PC-9 (cell line): ENCODE measurements around the gene ZNF423. TPM values are rescaled to one million over a fixed set of nuclear protein-coding genes. Genes with fewer than 3 reads are reported as not detected.

Source experiments
- BruUV-seq: library from RNA; stranded (reverse); fragments of 400-500 nt; replicated peaks from 2 replicates; lab custom pipeline; 2021; lab: Mats Ljungman, UMichigan
- CTCF ChIA-PET: fragments of 300-600 bp; sonication (Branson Sonifier 250); formaldehyde crosslinking; loops from one replicate; lab custom pipeline; 2022; ENCODE audit warnings: antibody characterized with exemption; lab: Charles Lee
- POLR2A ChIA-PET: fragments of 300-600 bp; sonication (Branson Sonifier 250); formaldehyde crosslinking; loops from one replicate; lab custom pipeline; 2022; ENCODE audit warnings: antibody characterized with exemption; ENCODE audit not compliant: unreplicated experiment; lab: Charles Lee
- DNase-seq, 2 experiments: peaks; one replicate each; pipeline versions ENCODE4 v3.0.0 to v3.0.0-alpha.2; 2015 to 2022; ENCODE audit warnings: mixed read lengths in 1 of 2
- H2AFZ ChIP-seq: fragments of 200-600 bp; sonication (generic); 2 replicates; pipeline ENCODE4 v1.8.1; 2017; ENCODE audit warnings: antibody characterized with exemption
- H3F3A ChIP-seq: fragments of 200-600 bp; sonication (generic); 2 replicates; pipeline ENCODE4 v1.8.1; 2017; ENCODE audit warnings: antibody characterized with exemption, mild to moderate bottlenecking, low read depth; ENCODE audit not compliant: insufficient read depth
- H3K27ac ChIP-seq: fragments of 200-600 bp; sonication (generic); 2 replicates; pipeline ENCODE4 v1.6.1; 2016; ENCODE audit warnings: mixed run types
- H3K27me3 ChIP-seq: fragments of 200-600 bp; sonication (generic); 2 replicates; pipeline ENCODE4 v1.6.1; 2016; ENCODE audit warnings: low read depth, mixed run types; ENCODE audit not compliant: insufficient read depth
- H3K36me3 ChIP-seq: fragments of 200-600 bp; sonication (generic); 2 replicates; pipeline ENCODE4 v1.6.1; 2016; ENCODE audit warnings: low read depth, mixed run types
- H3K4me1 ChIP-seq: fragments of 200-600 bp; sonication (generic); replicated peaks from 2 replicates; pipeline ENCODE4 v1.6.1; 2016; ENCODE audit warnings: mixed run types; ENCODE audit not compliant: insufficient read depth
- H3K4me2 ChIP-seq: fragments of 200-600 bp; sonication (generic); 2 replicates; pipeline ENCODE4 v1.6.1; 2017; ENCODE audit warnings: mixed run types
- H3K4me3 ChIP-seq: fragments of 200-600 bp; sonication (generic); 2 replicates; pipeline ENCODE4 v1.6.1; 2016; ENCODE audit warnings: mixed run types
- H3K79me2 ChIP-seq: fragments of 200-600 bp; sonication (generic); 2 replicates; pipeline ENCODE4 v1.6.1; 2017; ENCODE audit warnings: low read depth, mixed run types
- H3K9me2 ChIP-seq: fragments of 200-600 bp; sonication (generic); 2 replicates; pipeline ENCODE4 v1.8.1; 2017; ENCODE audit warnings: mild to moderate bottlenecking; ENCODE audit not compliant: insufficient read depth
- H3K9me3 ChIP-seq: fragments of 200-600 bp; sonication (generic); 2 replicates; pipeline ENCODE4 v1.8.1; 2016; ENCODE audit warnings: low read depth; ENCODE audit not compliant: insufficient read depth
- H4K20me1 ChIP-seq: fragments of 200-600 bp; sonication (generic); 2 replicates; pipeline ENCODE4 v1.8.1; 2017; ENCODE audit not compliant: insufficient read depth
- CTCF ChIP-seq: fragments of 200-600 bp; sonication (generic); conservative IDR thresholded peaks from 2 replicates; pipeline ENCODE4 v1.6.1; 2017; ENCODE audit warnings: mixed run types, antibody characterized with exemption, mild to moderate bottlenecking, moderate library complexity
- EZH2 ChIP-seq: fragments of 200-600 bp; sonication (generic); IDR thresholded peaks from 2 replicates; pipeline ENCODE4 v1.8.0; 2017; ENCODE audit warnings: antibody characterized with exemption, low read depth
- intact Hi-C: fragments of 100-400 bp; cut with micrococcal nuclease; formaldehyde crosslinking; loops from one replicate; pipeline ENCODE4 v1.10.0; 2022; ENCODE audit not compliant: unreplicated experiment
- total RNA-seq: library from RNA; stranded (reverse); gene quantifications from 2 replicates; pipeline ENCODE4 v1.2.3, GENCODE V29; 2021

ZNF423 gene
- total RNA-seq, 1 experiment from 2014 or later: not detected

DNA sequence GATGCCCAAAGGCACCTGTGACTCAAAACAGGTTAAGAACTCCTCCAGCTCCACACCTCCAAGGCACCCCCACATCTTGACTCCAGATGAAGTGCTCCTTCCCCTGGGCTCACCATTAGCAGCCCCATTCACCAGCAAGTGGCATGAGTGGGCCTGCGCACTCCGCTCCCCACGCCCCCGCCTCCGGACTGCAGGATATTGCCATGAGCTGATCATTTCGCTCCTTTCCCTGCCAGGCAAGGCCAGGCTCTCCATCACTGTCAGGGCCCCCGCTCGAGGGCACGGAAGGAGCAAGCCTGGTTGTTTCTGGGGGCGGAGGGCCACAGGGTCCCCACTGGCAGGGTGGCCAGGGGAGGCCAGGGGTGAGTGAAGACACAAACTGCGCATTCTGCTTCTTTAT, 69.9 kb downstream of the ZNF423 start:
- POLR2A ChIA-PET: no interaction called here
- BruUV-seq: no TSS peak
- H3K36me3 ChIP-seq: no peaks in the 10 kb centered on the region
- H3K9me2 ChIP-seq: no peaks in the 10 kb centered on the region
- no peaks in the 10 kb centered on the region for H3F3A ChIP-seq
- no peaks in the 10 kb centered on the region for H3K9me3 ChIP-seq
- H3K27ac ChIP-seq: no peak overlapping the region
- CTCF ChIA-PET: no interaction called here
- no peak for TF ChIP-seq CTCF
- no peak for TF ChIP-seq EZH2
- H2AFZ ChIP-seq: no peak overlapping the region
- no peaks in the 10 kb centered on the region for H3K79me2 ChIP-seq
- H3K4me3 ChIP-seq: no peak overlapping the region
- H3K4me2 ChIP-seq: no peak overlapping the region
- intact Hi-C loops: no loop called here
- H4K20me1 ChIP-seq: no peaks in the 10 kb centered on the region
- H3K27me3 ChIP-seq: peaks cover 84% of the 10 kb centered on the region
- H3K4me1 ChIP-seq: no peaks in the 10 kb centered on the region
- no peak for DNase-seq

DNA sequence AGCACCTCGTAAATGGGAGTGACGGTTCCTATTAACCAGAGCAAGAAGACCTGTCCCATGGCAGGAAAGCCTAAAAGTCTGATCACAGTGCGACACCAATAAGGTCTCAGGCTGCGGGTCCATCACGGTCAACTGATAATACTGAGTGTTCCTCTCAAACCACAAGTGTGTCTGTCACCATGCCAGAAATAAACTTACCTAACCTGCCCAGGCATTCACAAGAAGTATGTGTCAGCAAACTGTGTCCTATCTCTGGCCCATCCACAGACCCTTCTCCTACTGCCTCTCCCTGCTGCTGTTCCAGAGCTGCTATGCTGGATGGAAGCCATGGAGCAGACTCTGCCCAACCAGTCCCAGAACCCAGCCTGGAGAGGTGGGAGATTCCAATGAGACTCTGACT, 73.5 kb downstream of the ZNF423 start:
- ChIA-PET POLR2A (no interaction called here), CTCF (no interaction called here)
- no peak for DNase-seq
- Histone ChIP-seq H3K27me3 (peaks cover 59% of the 10 kb centered on the region), H3K79me2 (no peaks in the 10 kb centered on the region), H3K9me2 (no peaks in the 10 kb centered on the region), H3K4me2 (no peak overlapping the region), H3F3A (no peaks in the 10 kb centered on the region), H3K9me3 (no peaks in the 10 kb centered on the region), H3K4me3 (no peak overlapping the region), H3K27ac (no peak overlapping the region), H3K4me1 (no peaks in the 10 kb centered on the region), H2AFZ (no peak overlapping the region), H3K36me3 (no peaks in the 10 kb centered on the region), H4K20me1 (no peaks in the 10 kb centered on the region)
- TF ChIP-seq EZH2: no peak
- no peak for TF ChIP-seq CTCF
- intact Hi-C loops: no loop called here
- BruUV-seq: no TSS peak

GRCh38 chr16:49781401-49781800, 74.5 kb downstream of the ZNF423 start:
- Histone ChIP-seq H3K27ac (no peak overlapping the region), H3K4me2 (no peak overlapping the region), H3K4me1 (no peaks in the 10 kb centered on the region), H3K27me3 (peaks cover 49% of the 10 kb centered on the region), H3F3A (no peaks in the 10 kb centered on the region), H3K9me2 (no peaks in the 10 kb centered on the region), H3K4me3 (no peak overlapping the region), H3K36me3 (no peaks in the 10 kb centered on the region), H3K79me2 (no peaks in the 10 kb centered on the region), H2AFZ (no peak overlapping the region), H3K9me3 (no peaks in the 10 kb centered on the region), H4K20me1 (no peaks in the 10 kb centered on the region)
- intact Hi-C loops: no loop called here
- no peak for DNase-seq
- TF ChIP-seq CTCF (no peak), EZH2 (no peak)
- BruUV-seq: no TSS peak
- POLR2A ChIA-PET: interaction anchor here (0.5 kb wide), 1 partner anchor 40 kb away, joined by 5 read pairs; no protein-coding TSS in a partner anchor
- CTCF ChIA-PET: no interaction called here
